GM13977 (cell line): Measurements from ENCODE around the gene PSMA3.
"Not testable (repeated sequence)": the region's sequence is repeated elsewhere in the genome, so short reads cannot be mapped to it uniquely, and the experiment has no call there.

ENCODE experiments used
- DNase-seq: peaks from one replicate; pipeline ENCODE4 v3.0.0; 2012; ENCODE audit warnings: low spot score
- in situ Hi-C: fragments of 300-500 bp; cut with MboI; formaldehyde crosslinking; loops from one replicate; pipeline ENCODE4 v1.12.0; 2022; ENCODE audit warnings: low sequenced_read_pairs, low pct_unique_long_range_greater_than_20kb, mixed read lengths, inconsistent platforms; ENCODE audit not compliant: unreplicated experiment
- TF ChIP-seq, protein P1 (sequence below): IDR thresholded peaks from 2 replicates; pipeline ENCODE4 v1.5.1; 2012; ENCODE audit warnings: mild to moderate bottlenecking, control low read depth; ENCODE audit not compliant: insufficient read depth; ENCODE audit errors: extremely low read depth, missing control alignments

PSMA3 gene

GRCh38 chr14:58239244-58240195 is 5.1 kb upstream of the PSMA3 start:
- TF ChIP-seq, protein P1, sequence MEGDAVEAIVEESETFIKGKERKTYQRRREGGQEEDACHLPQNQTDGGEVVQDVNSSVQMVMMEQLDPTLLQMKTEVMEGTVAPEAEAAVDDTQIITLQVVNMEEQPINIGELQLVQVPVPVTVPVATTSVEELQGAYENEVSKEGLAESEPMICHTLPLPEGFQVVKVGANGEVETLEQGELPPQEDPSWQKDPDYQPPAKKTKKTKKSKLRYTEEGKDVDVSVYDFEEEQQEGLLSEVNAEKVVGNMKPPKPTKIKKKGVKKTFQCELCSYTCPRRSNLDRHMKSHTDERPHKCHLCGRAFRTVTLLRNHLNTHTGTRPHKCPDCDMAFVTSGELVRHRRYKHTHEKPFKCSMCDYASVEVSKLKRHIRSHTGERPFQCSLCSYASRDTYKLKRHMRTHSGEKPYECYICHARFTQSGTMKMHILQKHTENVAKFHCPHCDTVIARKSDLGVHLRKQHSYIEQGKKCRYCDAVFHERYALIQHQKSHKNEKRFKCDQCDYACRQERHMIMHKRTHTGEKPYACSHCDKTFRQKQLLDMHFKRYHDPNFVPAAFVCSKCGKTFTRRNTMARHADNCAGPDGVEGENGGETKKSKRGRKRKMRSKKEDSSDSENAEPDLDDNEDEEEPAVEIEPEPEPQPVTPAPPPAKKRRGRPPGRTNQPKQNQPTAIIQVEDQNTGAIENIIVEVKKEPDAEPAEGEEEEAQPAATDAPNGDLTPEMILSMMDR = no peak
- in situ Hi-C loops = no loop called here
- peak; percentile 28 for DNase-seq

GRCh38 chr14:58243790-58244555 is 670 bp upstream of the PSMA3 start:
- in situ Hi-C loops = no loop called here
- DNase-seq = no peak
- TF ChIP-seq, protein P1 = no peak

DNA sequence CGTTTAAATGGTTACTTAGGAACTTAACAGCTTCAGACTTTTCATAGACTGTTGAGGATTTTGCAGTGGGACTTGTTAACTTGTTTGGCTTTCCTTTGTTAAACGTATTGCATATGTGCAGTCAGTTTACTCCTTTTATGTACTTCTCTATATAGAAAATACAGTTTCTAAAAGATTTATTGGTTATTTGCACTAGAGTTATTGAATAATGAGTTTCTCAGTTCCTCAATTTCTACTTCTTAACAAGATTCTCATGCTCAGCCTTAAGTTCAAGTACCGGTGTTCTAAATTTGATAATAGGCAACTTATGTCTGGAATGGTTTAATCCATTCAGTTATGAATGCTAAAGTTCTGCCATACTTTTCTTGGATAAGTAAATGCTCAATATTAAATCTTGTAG is 919 bp downstream of the PSMA3 start:
- DNase-seq = no peak
- in situ Hi-C loops = no loop called here

GRCh38 chr14:58249611-58250010 is 5.0 kb downstream of the PSMA3 start:
- in situ Hi-C loops = no loop called here
- TF ChIP-seq, protein P1 = no peak
- DNase-seq = no peak

More for the DNA sequence above, 919 bp downstream of the PSMA3 start:
- TF ChIP-seq, protein P1 = no peak

GRCh38 chr14:58258156-58258555 is 13.5 kb downstream of the PSMA3 start:
- in situ Hi-C loops = no loop called here
- TF ChIP-seq, protein P1 = no peak
- DNase-seq = no peak

DNA sequence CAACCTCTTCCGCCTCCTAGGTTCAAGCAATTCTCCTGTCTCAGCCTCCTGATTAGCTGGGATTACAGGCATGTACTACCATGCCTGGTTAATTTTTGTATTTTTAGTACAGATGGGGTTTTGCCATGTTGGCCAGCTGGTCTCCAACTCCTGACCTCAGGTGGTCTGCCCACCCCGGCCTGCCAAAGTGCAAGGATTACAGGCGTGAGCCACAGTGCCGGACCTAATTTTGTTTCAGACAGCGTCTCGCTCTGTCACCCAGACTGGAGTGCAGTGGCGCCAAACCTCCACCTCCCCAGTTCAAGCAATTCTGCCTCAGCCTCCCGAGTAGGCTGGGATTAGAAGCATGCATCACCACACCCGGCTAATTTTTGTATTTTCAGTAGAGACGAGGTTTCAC is 17.4 kb downstream of the PSMA3 start:
- DNase-seq, in situ Hi-C loops: not testable (repeated sequence)

GRCh38 chr14:58265401-58265800 is 20.8 kb downstream of the PSMA3 start:
- TF ChIP-seq, protein P1 = no peak
- in situ Hi-C loops = no loop called here
- DNase-seq = no peak
